ENCODE results near the gene FAM110A. TPM values are rescaled to one million over a fixed set of nuclear protein-coding genes. Genes with fewer than 3 reads are reported as not detected.
"Not testable (repeated sequence)": the region's sequence is repeated elsewhere in the genome, so short reads cannot be mapped to it uniquely, and the experiment has no call there.

The FAM110A gene
- total RNA-seq, 1 experiment from 2014 or later: 12.6 TPM

DNA sequence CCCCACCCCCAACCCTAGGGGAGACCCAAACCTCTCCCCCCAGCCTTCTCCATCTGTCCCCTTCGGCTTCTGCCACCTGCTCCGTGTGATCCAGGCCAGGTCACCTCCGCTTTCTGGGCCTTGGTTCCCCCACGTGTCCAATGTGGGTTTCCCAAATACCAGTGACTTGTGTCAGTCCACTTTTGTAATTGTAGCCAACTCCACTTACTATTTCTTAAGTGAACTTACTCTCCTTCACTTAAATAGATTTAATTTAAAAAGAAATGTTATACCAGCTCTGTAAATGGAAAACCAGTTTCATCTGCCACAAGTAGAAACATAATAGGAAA is 10.0 kb upstream of the FAM110A start:
- DNase-seq (ENCODE audit: low read depth): no peak

- no peak for DNase-seq (ENCODE audit: low read depth)
Measured at GRCh38 chr20:824490-824889, 9.0 kb upstream of the FAM110A start.

- DNase-seq (ENCODE audit: low read depth): no peak
Measured at GRCh38 chr20:824916-825315, 8.6 kb upstream of the FAM110A start.

DNA sequence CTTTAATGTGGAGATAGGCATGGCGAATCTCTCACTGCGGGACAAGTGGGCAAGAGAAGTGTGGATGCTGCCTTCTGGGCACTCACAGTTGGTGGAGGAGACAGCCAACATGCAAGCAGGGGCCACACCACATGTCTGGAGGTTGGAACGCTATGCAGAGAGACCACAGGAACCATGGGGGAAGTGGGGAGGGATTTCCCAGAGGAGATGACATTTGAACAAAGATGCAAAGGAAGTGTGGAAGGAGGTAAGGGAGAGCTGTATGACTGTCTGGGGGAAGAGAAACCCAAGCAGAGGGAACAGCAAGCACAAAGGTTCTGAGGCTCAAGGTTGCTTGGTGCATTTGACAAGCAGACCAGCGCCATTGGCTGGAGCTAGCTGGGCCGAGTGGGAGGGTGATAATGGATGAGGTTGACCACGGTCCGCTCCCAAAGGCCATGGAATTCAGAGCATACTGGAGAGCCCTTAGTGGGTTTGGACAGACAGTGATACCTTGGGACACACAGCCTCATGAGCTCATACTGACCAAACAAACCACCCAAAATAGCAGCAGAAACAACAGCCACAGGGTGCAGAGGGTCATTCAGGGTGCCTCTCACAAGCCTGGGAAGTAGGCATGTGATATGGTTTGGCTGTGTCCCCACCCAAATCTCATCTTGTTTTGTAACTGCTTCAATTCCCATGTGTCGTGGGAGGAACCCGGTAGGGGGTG is 7.6 kb upstream of the FAM110A start:
- no peak for DNase-seq (ENCODE audit: low read depth)

DNA sequence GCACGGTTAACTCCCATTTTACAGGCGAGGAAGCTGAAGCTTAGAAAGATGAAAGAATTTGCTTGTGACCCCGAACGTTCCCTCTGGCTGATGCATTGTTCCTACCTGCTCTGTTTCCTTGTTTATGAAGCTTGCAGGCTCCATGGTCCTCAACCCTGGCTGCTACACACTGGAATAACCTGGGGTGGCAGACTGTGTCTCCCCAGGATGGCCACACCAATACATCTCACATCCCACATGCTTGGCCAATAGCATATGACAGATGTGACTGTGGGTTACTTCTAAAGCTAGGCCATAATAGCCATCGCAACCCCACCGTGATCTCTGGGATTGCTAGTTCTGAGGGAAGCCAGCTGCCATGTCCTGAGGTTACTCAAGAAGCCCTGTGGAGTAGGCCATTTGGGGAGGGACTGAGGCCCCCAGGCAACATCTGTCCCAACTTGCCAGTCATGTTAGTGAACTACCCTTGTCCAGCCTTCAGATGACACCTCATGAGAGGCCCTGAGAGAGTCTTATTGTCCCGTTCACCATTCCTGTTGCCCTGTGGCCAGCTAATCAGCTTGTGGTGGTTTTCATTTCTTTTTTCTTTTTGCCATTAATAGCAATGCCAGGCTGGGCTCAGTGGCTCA is 6.7 kb upstream of the FAM110A start:
- DNase-seq (ENCODE audit: low read depth): no peak

- not testable (repeated sequence) for DNase-seq (ENCODE audit: low read depth)
Measured at GRCh38 chr20:827981-828380, 5.5 kb upstream of the FAM110A start.

DNA sequence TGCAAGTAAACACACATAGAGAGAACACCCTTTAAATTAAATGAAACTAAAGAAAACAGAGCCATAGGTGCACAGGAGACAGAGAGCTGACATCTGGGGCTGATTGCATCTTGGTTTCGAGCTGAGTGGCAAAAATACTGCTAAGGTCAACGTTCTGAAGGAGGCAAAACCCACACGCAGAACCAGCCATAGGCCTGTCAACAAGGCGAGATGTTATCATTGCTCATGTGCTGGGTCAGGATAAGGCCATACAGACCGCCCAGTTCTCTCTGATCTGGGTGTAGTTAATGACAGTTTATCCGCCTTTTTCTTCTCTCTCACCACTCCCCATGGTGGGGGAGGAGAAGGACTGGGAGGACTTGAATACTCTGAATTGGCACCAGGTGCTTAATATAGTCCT is 4.5 kb upstream of the FAM110A start:
- DNase-seq (ENCODE audit: low read depth): no peak

DNA sequence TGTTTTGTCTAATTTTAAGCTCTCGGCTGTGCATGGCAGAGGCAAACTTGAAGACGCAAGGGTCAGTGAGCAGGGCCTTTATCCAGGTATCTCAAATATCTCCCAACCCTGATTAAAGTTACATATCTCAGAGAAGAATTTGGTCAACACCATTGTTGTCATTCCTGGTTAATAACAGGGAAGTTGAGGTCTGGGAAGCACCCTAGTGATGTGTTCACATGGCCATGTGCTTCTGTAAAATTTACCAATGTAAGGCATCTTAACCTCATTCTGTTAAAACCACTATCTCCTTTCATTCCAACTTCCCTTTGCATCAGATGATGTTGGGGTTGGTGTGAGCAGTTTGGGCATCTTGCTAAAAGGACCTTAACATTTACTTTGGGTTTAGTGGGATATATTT is 4.0 kb upstream of the FAM110A start:
- DNase-seq (ENCODE audit: low read depth): no peak

DNA sequence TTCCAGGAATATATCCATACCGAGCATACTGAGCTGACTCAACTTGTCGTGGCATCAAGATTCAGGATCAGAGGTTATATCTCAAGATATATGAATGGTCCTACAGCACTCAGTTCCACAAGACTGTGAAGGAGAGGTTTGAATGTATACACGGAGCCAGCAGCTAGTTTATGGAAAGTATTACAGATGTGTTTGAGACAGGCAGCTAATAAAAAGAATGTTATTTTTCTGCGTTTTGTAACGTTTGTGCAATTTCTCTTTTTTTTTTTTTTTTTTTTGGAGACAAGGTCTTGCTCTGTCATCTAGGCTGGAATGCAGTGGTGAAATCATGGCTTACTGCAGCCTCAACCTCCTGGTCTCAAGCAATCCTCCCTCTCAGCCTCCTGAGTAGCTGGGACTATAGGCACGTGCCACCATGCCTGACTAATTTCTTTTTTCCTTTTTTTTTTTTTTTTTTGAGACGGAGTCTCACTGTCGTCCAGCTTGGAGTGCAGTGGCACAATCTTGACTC is 3.4 kb upstream of the FAM110A start:
- no peak for DNase-seq (ENCODE audit: low read depth)

DNA sequence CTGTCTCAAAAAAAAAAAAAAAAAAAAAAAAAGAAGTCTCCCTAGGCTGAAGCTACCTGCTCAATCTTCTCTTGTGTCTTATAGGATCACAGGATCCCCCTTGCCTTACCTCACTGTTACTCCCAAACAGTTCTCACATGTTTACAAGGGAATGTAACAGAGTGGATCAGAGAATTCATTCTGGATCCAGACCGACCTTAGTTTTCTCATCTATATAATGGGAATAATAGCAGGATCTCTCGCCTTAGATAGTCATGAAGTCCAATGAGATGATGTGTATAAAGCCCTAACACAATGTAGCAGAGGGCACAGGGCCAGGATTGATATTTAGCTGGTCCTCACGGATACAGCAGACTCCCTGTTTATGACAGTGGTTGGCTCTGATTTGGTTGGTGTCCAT is 2.3 kb upstream of the FAM110A start:
- no peak for DNase-seq (ENCODE audit: low read depth)

GRCh38 chr20:831956-832355 is 1.6 kb upstream of the FAM110A start:
- no peak for DNase-seq (ENCODE audit: low read depth)

DNA sequence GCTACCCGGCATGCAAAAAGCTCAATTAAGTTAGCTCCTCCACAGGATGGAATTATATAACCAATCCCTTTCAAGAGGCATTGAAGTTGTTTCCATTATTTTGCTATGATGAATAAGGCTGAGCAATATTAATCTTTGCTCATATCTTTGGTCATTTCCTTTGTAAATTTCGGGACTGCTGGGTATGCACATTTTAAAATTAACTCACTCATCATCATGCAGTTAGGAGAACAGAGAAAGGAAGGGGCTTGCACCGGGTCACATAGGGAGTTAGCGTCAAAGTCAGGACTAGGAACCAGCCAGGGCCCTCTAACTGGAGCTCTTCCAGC is 430 bp upstream of the FAM110A start:
- DNase-seq (ENCODE audit: low read depth): no peak

DNA sequence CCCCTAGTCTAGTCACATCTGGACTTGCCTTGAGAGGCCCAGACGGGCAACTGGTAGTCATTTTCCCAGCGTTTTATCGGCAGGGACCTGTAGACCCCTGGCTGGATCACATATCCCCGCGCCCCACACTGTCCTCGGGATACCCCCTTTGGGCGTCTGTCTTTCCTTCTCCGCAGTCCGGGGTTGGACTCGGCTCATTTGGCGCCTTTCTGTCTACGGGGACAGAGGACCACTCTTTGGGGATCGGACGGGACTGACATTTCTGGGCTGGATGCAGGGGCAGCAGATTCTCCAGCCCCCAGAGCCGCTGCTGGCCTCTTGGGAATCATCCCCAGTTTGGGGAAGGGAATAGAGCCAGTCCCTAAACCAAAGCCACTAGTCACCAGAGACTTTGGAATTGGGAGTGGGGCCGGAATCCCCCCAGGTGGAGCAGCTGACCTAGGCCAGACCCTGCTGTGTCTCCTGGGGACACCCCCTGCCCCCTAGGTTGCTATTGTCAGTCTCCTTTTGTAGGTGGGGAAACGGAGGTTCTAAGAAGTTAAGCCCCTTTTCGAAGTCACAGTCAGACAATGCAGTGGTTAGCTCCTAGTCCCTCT is 734 bp downstream of the FAM110A start:
- DNase-seq (ENCODE audit: low read depth): no peak

DNA sequence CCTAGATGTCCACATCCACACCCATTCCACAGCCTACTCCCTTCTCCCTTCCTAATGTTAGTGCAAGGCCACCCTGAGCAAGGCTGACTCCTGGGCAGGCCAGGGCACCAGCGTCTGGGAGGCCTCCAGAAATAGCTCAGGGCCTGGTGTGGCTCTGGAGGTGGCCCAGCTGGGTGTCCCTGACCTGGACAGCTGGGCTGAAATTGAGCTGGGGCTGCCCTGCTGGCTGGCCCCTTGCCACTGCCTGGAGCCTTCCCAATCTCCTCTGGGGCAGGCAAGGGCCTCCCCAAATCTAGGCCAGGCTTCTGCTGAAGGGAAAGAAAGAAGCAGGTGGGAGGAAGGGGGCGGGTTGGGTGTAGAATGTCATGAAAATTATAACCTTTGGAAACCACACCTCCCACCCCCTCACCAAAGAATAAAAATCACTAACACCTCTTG is 2.1 kb downstream of the FAM110A start:
- DNase-seq (ENCODE audit: low read depth): peak; percentile 64

- no peak for DNase-seq (ENCODE audit: low read depth)
Measured at GRCh38 chr20:836190-836589, 2.7 kb downstream of the FAM110A start.

DNA sequence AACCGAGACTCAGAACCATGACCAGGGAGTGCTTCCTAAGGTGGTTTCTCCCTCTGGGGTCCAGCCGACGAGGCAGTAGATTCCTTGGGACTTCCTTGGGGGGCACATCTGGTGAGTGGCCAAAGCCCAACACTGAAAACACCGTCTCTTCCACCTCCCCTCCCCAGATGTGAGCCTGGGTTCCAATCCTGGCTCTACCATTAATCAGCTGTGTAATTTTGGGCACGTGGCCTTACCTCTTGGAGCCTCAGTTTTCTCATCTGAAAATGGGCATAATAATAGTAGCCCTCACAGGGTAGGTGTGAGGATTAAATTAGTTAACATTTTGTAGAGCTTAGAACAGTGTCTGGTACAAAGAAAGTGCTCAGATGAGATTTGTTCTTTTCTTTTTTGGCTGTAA is 5.5 kb downstream of the FAM110A start:
- DNase-seq (ENCODE audit: low read depth): no peak

GRCh38 chr20:839626-840025 is 6.1 kb downstream of the FAM110A start:
- no peak for DNase-seq (ENCODE audit: low read depth)

DNA sequence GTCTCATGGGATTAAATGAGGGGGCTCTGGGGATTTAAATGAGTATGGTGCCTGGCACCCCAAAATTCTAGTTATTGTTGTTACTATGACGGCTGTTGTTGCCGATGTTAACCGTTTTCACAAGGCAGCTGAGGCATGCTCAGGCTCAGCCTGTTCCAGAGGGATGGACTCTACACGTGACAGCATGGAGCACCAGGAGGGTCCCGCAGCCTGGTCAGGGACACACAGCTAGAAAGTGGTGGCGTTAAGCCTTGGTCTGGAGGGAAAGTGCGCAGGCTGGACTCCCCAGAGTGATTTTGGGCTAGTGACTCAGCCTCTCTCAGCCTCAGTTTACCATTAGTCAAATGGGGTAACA is 7.0 kb downstream of the FAM110A start:
- DNase-seq (ENCODE audit: low read depth): no peak

DNA sequence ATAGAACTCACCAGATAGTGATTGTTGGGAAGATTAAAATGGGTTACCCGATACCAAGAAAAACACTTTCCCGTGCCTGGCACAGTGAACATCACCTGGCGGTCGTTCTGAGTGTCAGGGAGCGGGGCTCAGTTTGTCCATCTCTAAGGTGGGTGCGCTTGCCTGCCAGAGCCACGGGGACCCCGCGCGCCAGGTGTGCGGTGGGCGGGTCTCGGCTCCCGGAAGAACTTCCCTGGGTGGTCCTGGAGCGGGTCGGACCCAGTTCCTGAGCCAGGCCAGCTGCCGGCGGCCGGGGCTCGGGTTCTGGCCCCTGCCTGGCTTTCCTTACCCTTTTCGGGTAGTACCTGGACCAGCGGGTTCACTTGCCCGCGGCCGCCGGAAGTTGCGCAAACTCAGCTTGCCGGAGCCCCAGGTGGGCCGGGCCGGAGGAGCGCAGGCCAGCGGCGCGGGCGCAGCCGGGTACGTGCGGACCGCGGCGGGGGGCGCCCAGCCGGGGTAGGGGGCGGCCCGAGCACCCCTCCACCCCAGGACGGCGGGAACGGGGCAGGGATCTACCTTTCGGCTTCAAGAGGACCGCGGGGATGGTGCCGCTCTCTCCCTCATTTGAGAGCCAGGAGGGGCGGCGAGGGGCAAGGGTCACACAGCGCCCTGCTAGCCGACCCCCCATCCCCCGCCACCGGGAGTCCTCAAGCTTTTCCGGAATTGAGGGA is 7.5 kb downstream of the FAM110A start:
- no peak for DNase-seq (ENCODE audit: low read depth)

DNA sequence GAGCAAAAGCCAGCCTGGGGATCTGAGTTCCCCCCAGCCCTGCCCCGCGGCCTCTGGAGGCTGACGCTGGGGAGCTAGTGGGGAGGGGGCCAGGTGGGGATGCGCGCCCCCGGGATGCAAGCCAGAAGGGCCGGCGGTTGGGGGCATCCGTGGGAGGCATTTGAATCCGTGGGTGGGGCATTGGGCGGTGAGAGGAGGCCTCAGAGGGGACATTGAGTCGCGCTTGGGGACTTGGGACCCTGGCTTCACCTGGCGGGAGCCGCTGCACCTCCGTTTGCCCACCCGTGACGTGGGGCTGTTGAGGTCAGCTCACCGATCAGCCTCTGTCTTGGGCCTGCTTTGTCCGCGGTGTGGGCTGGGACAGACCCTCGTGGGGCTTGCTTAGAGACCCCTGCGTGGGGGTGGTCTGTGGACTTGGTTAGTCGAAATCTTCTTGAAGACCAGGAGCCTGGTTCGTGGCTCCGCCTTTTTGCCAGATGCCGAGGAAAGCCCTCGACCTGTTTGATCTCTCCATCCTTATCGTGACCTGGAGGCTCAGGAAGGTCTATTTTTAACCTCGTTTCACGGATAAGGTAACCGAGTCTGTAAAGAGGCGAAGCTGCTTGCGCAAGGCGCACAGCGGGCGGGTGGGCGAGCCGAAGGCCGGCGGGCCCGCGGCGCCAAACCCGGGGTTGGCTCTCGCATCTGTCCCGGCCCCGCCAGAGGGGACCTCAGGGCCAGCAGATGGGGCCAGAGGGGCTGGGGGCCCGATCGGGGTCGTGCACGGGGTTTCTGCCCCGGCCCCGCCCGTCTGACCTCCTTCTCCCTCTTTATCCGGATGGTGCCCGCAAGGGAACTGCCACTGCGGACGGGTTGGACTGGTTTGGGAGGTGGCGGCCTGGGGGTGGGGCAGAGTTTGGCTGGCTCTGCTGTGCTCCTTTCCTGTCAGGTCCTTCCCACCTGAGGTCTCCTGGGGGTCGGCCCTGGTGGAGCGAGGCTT is 8.3 kb downstream of the FAM110A start:
- DNase-seq (ENCODE audit: low read depth): no peak

DNA sequence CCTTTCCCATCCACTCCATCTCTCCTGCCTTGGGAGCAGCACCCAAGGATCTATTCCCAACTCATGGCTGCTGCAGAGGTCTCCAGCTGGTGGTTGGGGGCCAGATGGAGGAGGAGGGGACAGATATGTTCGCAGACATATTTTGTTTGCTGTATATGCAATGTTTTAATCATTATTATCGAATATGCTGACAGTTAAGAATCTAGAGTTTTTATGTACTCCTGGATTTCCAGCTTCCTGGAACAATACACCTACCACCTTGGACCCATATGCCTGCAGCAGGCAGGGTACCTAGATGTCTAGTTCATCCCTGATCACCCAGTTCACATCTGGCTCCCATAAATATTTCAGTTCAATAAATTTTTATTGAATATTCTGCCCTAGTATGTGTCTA is 9.0 kb downstream of the FAM110A start:
- DNase-seq (ENCODE audit: low read depth): no peak

GRCh38 chr20:843912-844311 is 10.4 kb downstream of the FAM110A start:
- DNase-seq (ENCODE audit: low read depth): no peak

All from RPMI7951 (cell line).